ENCODE measurements around the gene HHATL.
"Not testable (repeated sequence)": the region's sequence is repeated elsewhere in the genome, so short reads cannot be mapped to it uniquely, and the experiment has no call there.

The HHATL gene

GRCh38 chr3:42733501-42734262, 31.1 kb upstream of the HHATL start:
- DNase-seq = no peak

- no peak for DNase-seq
These were observed 30.3 kb upstream of the HHATL start for GRCh38 chr3:42732829-42733459.

GRCh38 chr3:42732196-42732828, 29.7 kb upstream of the HHATL start:
- DNase-seq = no peak

GRCh38 chr3:42731476-42732195, 29.0 kb upstream of the HHATL start:
- no peak for DNase-seq

DNA sequence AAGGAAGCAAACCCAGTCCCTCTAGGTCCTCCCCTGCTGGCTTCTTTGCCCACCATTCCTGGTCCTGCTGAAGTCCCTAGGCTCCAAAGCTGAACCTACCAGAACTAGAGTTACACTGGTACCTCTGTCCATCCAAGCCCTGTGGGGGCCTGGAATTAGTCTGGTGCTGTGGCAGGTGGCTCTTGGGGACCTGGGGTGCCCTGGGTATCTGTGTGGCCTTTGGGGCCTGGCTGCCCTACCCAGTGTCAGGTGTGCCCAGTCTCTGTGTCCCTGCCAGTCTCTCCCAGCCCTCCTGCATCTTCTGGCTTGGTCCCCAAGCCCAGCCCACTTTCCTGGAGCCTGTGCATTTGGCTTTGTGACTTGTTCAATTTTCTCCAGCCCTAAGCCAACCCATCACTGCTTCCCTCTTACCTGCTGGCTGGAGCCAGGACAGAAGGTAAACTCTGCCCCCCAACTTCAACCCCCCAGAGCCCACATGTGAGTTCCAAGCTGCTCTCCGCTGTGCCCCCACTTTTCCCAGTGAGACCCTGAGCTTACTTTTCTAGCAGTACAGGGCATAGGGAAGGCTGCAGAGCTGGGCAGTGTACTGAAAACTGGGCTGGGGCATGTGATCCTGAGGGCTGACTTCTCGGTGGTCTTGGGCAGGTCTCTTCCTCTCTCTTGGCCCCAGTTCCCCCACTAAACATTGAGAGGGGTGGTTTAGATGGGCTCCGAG, 28.3 kb upstream of the HHATL start:
- no peak for DNase-seq

DNA sequence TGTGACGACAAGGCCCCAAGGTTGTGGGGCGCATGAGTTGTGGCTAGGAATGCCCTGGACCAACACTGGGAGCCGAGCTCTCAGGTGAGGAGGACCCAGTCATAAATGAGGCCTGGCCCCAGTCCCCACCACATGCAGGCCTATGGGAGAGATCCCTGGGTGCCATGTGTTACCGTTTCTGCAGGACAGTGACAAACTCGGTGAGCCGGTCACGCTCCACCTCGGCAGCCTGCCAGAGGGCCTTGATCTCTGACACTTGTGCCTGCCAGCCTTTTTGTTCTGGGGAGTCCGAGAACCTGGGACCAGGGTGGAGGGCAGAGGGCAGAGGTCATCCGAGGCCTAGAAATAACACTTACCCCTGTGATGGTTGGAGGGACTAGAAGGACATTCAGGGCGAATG, 27.7 kb upstream of the HHATL start:
- DNase-seq = no peak

DNA sequence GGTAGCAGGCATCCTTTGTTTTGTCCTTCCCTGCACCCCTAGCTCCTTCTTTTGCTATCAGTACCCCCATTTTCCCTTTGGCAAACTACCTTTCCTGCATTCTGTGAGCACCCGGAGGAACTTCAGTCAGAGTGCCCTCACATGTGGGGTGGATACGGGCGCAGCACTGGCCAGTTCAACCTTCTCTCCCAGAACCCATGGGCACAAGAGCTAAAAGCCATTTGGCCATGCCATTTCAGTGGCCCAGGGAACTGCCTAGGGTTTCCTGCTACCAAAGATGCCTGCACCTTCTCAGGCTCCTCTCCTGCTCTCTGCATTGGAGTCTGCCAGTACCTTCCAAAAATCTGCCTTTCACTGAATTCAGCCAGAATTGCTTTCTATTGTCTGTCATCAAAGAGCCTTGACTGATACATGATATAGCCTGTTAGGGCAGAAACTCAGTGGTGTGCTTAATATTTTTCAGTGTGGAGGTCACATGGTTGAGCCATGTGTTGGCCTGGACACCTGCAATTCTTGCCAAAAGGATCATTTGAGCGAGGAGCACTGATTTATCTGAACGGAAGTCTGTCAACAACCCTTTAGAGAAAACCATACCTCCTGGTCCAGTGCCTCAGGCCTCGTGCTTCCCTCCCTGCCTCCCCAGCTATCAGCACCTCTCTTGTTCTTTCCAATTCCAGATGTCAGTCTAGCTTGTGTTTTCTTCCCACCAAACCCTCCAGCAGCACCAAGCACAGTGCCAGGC, 27.0 kb upstream of the HHATL start:
- no peak for DNase-seq

DNA sequence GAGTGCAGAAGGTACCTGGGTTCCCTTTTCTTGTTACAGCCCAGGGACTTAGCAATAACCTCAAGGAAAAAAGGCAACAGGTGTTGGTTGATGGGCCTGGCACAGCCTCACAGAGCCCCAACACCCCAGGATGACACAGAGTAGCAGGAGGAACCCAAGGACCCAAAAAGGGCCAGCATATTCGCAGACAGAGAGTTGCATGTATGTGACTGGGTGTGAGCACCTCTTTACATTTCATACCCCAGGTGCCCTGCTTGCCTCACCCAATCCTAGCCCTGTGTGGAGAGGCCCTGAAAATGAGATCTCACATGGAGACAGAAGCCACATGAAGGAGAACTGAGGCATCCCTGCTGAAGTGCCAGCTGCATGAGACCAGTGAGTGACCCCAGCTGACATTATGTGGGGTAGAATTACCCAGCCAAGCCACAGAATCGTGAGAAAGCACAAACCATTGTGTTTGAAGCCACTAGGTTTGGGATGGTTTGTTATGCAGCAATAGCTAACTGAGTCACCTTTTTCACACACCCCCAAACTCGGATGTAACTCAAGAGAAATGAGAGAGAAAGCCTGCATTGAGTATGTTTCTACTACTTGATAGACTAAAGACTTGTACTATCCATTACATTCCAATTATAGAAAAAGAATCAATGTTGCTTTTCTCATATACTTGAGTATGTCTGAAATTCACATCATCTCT, 26.2 kb upstream of the HHATL start:
- no peak for DNase-seq

DNA sequence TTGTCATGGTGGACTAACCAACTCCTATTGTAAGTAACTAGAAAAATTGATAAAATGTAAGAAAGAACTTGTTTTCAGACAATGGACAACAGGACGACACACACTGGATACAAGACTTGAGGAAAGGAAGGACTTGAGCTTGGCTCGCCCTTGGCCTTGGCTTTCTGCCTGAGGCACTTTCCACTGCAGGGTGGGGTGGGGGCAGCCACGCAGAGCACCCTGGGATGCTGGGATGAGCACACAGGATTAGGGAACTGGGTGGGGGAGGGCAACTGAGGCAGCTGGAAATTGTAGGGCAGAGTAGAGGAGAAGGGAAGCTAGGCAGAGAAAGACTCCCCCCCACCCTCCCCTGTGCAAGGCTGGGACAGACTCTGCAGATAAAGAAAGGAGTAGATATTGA, 25.5 kb upstream of the HHATL start:
- no peak for DNase-seq

GRCh38 chr3:42725454-42725853, 22.9 kb upstream of the HHATL start:
- no peak for DNase-seq

- DNase-seq = no peak
These were observed 20.6 kb upstream of the HHATL start for GRCh38 chr3:42723219-42723618.

DNA sequence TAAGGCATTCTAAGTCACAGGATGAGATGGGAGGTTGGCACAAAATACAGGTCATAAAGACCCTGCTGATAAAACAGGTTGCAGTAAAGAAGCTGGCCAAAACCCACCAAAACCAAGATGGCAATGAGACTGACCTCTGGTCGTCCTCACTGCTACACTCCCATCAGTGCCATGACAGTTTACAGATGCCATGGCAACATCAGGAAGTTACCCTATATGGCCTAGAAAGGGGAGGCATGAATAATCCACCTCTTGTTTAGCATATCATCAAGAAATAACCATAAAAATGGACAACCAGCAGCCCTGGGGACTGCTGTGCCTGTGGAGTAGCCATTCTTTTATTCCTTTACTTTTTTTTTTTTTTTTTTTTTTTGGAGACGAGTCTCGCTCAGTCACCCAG, 19.8 kb upstream of the HHATL start:
- not testable (repeated sequence) for DNase-seq

- DNase-seq = no peak
These were observed 19.1 kb upstream of the HHATL start for GRCh38 chr3:42721690-42722089.

DNA sequence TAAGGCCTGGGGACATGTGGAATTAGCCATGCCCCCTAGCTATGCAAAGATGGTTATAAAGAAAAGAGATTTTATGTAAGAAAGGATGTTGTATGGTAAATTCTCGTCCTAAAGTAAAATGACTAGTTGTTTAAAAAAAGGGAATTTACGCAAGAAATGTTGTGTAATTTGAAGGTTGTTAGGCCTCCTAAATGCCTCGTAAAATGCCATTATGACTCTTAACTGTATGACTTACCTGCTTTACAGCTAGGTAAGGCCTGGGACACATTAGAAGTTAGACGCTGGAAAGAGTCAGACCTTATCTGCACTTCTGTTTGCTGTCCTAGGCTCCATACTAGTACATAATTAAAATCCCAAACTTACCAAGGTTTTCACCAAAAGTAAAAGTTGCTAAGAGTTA, 17.5 kb upstream of the HHATL start:
- DNase-seq = no peak

- no peak for DNase-seq
These were observed 16.4 kb upstream of the HHATL start for GRCh38 chr3:42719002-42719401.

DNA sequence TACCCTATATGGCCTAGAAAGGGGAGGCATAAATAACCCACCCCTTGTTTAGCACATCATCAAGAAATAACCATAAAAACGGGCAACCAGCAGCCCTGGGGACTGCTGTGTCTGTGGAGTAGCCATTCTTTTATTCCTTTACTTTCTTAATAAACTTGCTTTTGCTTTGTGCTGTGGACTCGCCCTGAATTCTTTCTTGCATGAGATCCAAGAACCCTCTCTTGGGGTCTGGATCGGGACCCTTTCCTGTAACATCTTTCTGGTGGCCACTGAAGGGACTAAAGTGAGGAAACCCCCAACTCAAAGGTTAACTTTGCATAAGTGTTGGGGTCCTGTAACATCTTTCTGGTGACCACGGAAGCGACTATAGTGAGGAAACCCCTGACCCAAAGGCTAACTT, 15.7 kb upstream of the HHATL start:
- DNase-seq = no peak

- no peak for DNase-seq
These were observed 14.7 kb upstream of the HHATL start for GRCh38 chr3:42717306-42717705.

DNA sequence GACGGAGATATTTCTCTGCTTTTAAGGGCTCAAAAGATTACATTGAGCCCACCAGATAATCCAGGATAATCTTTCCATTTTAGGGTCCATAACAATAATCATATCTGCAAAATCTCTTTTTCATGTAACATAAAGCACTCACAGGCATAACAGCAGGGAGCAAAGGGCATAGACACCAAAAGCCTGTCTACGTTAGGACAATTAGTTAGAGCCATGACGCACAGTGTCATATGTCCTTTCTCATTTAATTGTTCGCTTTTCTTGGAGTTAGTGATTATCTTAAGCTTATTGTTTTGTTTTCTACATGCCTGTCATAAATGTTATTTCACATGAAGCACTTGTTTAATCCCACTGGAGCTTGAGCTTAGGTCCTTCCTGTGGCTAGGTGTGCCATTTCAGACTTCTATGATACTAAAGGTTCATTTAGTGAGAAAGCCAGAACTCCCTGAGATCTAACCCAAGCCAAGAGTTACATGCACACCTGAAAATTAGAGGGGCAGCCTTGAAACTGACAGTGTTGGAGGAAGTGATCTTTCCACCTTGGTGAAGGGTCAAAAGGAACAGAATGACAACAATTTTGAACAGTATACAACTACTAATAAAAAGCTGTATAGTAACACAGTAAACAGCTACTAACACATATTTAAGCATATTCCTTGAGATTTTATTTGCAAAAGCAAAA, 11.7 kb upstream of the HHATL start:
- DNase-seq = no peak

DNA sequence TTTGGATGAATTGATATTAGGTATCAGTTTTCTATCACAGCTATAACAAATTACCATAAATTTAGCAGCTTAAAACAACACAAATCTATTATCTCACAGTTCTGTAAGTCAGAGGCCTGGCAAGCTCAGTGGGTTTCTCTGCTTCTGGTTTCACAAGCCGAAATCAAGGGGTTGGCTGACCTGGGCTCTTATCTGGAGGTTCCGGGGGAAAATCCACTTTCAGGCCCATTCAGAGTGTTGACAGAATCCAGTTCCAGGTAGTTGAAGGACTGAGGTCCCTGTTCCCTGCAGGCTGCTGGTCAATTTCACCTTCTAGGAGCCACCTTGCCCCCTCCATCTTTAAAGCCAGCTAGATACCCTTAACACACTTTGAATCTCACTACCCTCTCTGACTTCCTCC, 11.1 kb upstream of the HHATL start:
- DNase-seq = no peak

DNA sequence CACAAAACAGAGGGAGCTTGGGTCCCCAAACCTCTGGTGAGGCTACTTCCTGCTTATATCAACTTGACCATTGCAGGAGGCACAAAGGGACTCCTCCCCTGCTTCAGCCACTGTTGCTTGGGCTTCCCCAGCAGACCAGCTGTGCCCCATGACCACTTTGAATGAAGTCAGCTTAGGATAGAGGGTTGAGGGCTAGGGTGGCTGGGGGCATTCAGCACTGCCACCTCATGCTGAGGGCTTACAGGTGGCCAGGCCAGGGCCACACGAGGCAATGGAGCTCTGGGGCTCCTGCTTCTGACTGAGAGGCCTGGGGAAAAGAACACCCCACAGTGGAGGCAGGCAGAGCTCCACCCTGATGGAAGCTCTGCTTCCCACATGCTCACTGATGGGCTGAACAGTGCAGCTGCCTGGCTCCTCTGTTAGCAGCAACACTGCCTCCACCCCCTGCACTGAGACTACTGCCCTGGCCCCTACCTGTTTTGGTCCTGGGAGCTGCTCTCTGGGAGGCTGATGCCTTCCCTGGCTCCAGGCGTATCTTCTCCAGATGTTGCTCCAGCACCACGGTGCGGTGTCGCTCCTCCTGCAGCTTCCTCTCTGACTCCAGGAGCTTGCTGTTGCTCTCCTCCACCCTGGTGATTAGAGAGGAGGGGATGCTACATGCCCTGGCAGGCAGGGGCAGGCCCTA, 10.2 kb upstream of the HHATL start:
- DNase-seq = no peak

GRCh38 chr3:42712344-42712648, 9.7 kb upstream of the HHATL start:
- no peak for DNase-seq

Data from CD4-positive, alpha-beta T cell treated with Interleukin-6 for 4 hours (primary cell).